PFSK-1 (cell line): Measurements from ENCODE around the gene LTBP1.

Source experiments
- POLR2AphosphoS5 ChIP-seq: IDR thresholded peaks from 2 replicates; pipeline ENCODE4 v1.6.1; 2012; ENCODE audit warnings: low read depth, mild to moderate bottlenecking, control low read depth, low read length, moderate library complexity
- REST ChIP-seq, 2 experiments: IDR thresholded peaks; 2 replicates each; pipeline versions ENCODE4 v1.6.1 to v1.8.0; 2011 to 2012; ENCODE audit warnings: low read depth in 2 of 2, low read length in 2 of 2, control low read depth in 1 of 2, inconsistent platforms in 1 of 2, mild to moderate bottlenecking in 1 of 2, moderate library complexity in 1 of 2; ENCODE audit not compliant: insufficient read depth in 1 of 2
- SIN3A ChIP-seq: IDR thresholded peaks from 2 replicates; pipeline ENCODE4 v1.6.1; 2012; ENCODE audit warnings: mild to moderate bottlenecking, low read length, moderate library complexity, borderline replicate concordance; ENCODE audit not compliant: insufficient read depth
- TAF1 ChIP-seq: IDR thresholded peaks from 2 replicates; pipeline ENCODE4 v1.6.1; 2012; ENCODE audit warnings: low read length, control low read depth, borderline replicate concordance; ENCODE audit not compliant: insufficient read depth

GRCh38 chr2:33111002-33111446 lies 164.3 kb downstream of the LTBP1 start:
- TF ChIP-seq REST (IDR thresholded peaks at IDR 0.05; ENCODE audit: insufficient read depth in 1 of 2, low read depth in 2 of 2, low read length in 2 of 2): no peak
- TF ChIP-seq POLR2AphosphoS5: no peak
- TF ChIP-seq SIN3A: no peak
- no peak for TF ChIP-seq TAF1
